Measurements from ENCODE around the gene AXIN1.

Gene AXIN1

GRCh38 chr16:242281-242680 lies 110.2 kb downstream of the AXIN1 start:
- no peak for DNase-seq

- no peak for DNase-seq
Measured at GRCh38 chr16:240559-240958, 112.0 kb downstream of the AXIN1 start.

DNA sequence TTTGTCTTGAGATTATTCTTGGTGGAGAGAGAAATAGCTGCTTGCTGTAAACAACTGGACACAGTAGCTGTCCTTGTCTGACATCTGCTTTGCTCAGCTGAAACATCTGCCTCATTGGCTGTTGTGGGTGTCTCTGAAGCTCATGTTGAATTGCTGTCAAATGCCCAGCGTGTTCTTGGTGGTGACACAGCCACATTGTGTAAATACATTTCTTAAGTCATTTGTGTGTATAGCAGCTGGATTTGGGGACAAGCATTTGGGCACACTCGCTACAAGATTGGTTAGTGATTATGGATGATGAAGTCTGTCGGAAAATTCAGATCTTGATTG lies 112.6 kb downstream of the AXIN1 start:
- DNase-seq: peak in 12 of 51 donors; percentile 2 to 55 (median 14)
